K562 (cell line): ENCODE measurements around the gene CARMIL1. TPM values are rescaled to one million over a fixed set of nuclear protein-coding genes. Genes with fewer than 3 reads are reported as not detected.

Experiments
- ATAC-seq: fragments of 200-7000 bp; cut with Tn5 transposase; 3 replicates; pipeline ENCODE4 v1.9.1; 2020; ENCODE audit warnings: moderate library complexity
- BruUV-seq: library from RNA; stranded (reverse); fragments of 400-500 nt; replicated peaks from 2 replicates; lab custom pipeline; 2021; lab: Mats Ljungman, UMichigan
- CTCF ChIA-PET: fragments of 300-600 bp; formaldehyde crosslinking; extraction: SDS; loops from one replicate; lab custom pipeline; 2021; ENCODE audit warnings: low intra/inter-chr PET ratio; lab: Yijun Ruan, JAX
- POLR2A ChIA-PET: fragments of 300-600, 350-650 bp; sonication (Branson Sonifier 250); formaldehyde crosslinking; extraction: SDS; loops from one replicate; lab custom pipeline; 2021; ENCODE audit warnings: antibody characterized with exemption, inconsistent platforms; lab: Yijun Ruan, JAX
- DNase-seq, 4 experiments: peaks; one replicate each; pipeline versions ENCODE4 v3.0.0 to v3.0.0-alpha.2; 2011 to 2018; ENCODE audit warnings: low spot score in 3 of 4, mixed read lengths in 3 of 4; ENCODE audit errors: extremely low read depth in 1 of 4
- FAIRE-seq: peaks from 2 replicates; lab custom pipeline; 2011; peaks lifted over from hg19 to GRCh38; lab: Jason Lieb, UNC
- H2AFZ ChIP-seq: 2 replicates; pipeline ENCODE4 v1.6.0; 2011; ENCODE audit warnings: low read depth, low read length, control low read depth, inconsistent platforms
- H3K27ac ChIP-seq: fragments of 200-600 bp; 3 replicates; pipeline ENCODE4 v1.8.0; 2011; ENCODE audit warnings: low read depth, mild to moderate bottlenecking, control low read depth, inconsistent platforms, low read length, moderate library complexity, mixed read lengths; ENCODE audit errors: extremely low read depth
- H3K27me3 ChIP-seq, 2 experiments: fragments of 300-600 bp in 1 of 2; 2 replicates in 1 of 2; 3 replicates in 1 of 2; pipeline versions ENCODE4 v1.6.0 to v1.8.0; 2011; ENCODE audit warnings: inconsistent platforms in 2 of 2, low read length in 2 of 2, mild to moderate bottlenecking in 1 of 2, mixed read lengths in 1 of 2, moderate library complexity in 1 of 2; ENCODE audit not compliant: control insufficient read depth in 2 of 2, insufficient read depth in 2 of 2
- H3K36me3 ChIP-seq: fragments of 300-600 bp; 3 replicates; pipeline ENCODE4 v1.8.0; 2011; ENCODE audit warnings: mild to moderate bottlenecking, low read length, inconsistent platforms; ENCODE audit not compliant: control insufficient read depth, insufficient read depth
- H3K4me1 ChIP-seq, 2 experiments: fragments of 200-600 bp in 1 of 2; replicated peaks in 1 of 2; 2 replicates in 1 of 2; 3 replicates in 1 of 2; pipeline versions ENCODE4 v1.5.1 to v1.8.0; 2011; ENCODE audit warnings: inconsistent platforms in 2 of 2, low read length in 2 of 2, mild to moderate bottlenecking in 1 of 2, mixed read lengths in 1 of 2, moderate library complexity in 1 of 2; ENCODE audit not compliant: control insufficient read depth in 2 of 2, insufficient read depth in 2 of 2
- H3K4me2 ChIP-seq: 2 replicates; pipeline ENCODE4 v1.6.1; 2011; ENCODE audit warnings: low read length, control low read depth, inconsistent platforms, mixed read lengths; ENCODE audit not compliant: insufficient read depth
- H3K4me3 ChIP-seq: fragments of 200-600 bp; sonication (generic), shearing (Covaris generic); 2 replicates; pipeline ENCODE4 v1.5.1; 2016; ENCODE audit warnings: control low read depth, inconsistent platforms
- H3K79me2 ChIP-seq: fragments of 200-600 bp; 3 replicates; pipeline ENCODE4 v1.8.0; 2011; ENCODE audit warnings: low read length, inconsistent platforms; ENCODE audit not compliant: control insufficient read depth, insufficient read depth
- H3K9ac ChIP-seq, 2 experiments: 2 replicates each; pipeline versions ENCODE4 v1.6.0 to v1.6.1; 2011; ENCODE audit warnings: low read depth in 2 of 2, low read length in 2 of 2, control low read depth in 1 of 2, inconsistent platforms in 1 of 2, mild to moderate bottlenecking in 1 of 2, mixed read lengths in 1 of 2; ENCODE audit not compliant: insufficient read depth in 1 of 2
- H3K9me1 ChIP-seq: one replicate; pipeline ENCODE4 v1.6.0; 2011; ENCODE audit warnings: inconsistent platforms, mild to moderate bottlenecking, low read length, moderate library complexity; ENCODE audit not compliant: control insufficient read depth, insufficient read depth
- H3K9me3 ChIP-seq: replicated peaks from 2 replicates; pipeline ENCODE4 v1.5.1; 2011; ENCODE audit warnings: low read depth, low read length, inconsistent platforms; ENCODE audit not compliant: control insufficient read depth, insufficient read depth
- H4K20me1 ChIP-seq: replicated peaks from 2 replicates; pipeline ENCODE4 v1.6.1; 2011; ENCODE audit warnings: low read length, inconsistent platforms, mixed read lengths; ENCODE audit not compliant: control insufficient read depth, insufficient read depth
- DLX4 ChIP-seq: fragments of 250-450 bp; sonication (Bioruptor Pico); IDR thresholded peaks from 2 replicates; pipeline ENCODE4 v1.6.1; 2021; ENCODE audit warnings: mild to moderate bottlenecking
- ELF4 ChIP-seq: fragments of 450-650 bp; formaldehyde crosslinking; IDR thresholded peaks from 2 replicates; pipeline ENCODE4 v1.4.0; 2022; ENCODE audit warnings: missing genetic modification characterization
- FOXP1 ChIP-seq: sonication (generic); formaldehyde crosslinking; IDR thresholded peaks from 2 replicates; pipeline ENCODE4 v1.8.0; 2022; ENCODE audit warnings: mild to moderate bottlenecking, missing genetic modification reagents
- IRF2 ChIP-seq: sonication (generic); formaldehyde crosslinking; IDR thresholded peaks from 2 replicates; pipeline ENCODE4 v1.8.1; 2022; ENCODE audit warnings: mild to moderate bottlenecking, missing genetic modification reagents
- MTA1 ChIP-seq: fragments of 450-650 bp; IDR thresholded peaks from 2 replicates; pipeline ENCODE4 v1.6.1; 2017; ENCODE audit warnings: borderline replicate concordance
- TAF9B ChIP-seq: fragments of 450-650 bp; IDR thresholded peaks from 2 replicates; pipeline ENCODE4 v1.6.1; 2018; ENCODE audit warnings: mild to moderate bottlenecking; ENCODE audit not compliant: partially characterized antibody
- VEZF1 ChIP-seq: fragments of 200-800 bp; sonication (Bioruptor generic); IDR thresholded peaks from 2 replicates; pipeline ENCODE4 v1.6.1; 2017; ENCODE audit warnings: missing genetic modification characterization, missing compliant biosample characterization
- ZBTB12 ChIP-seq: fragments of 250-450 bp; sonication (Bioruptor Pico); IDR thresholded peaks from 2 replicates; pipeline ENCODE4 v1.4.0; 2020
- ZNF436 ChIP-seq: fragments of 250-450, 450-650 bp; sonication (Bioruptor Pico); formaldehyde crosslinking; IDR thresholded peaks from 2 replicates; pipeline ENCODE4 v1.7.0; 2020; ENCODE audit warnings: mild to moderate bottlenecking
- ZNF444 ChIP-seq: fragments of 250-450 bp; sonication (Bioruptor Pico); IDR thresholded peaks from 2 replicates; pipeline ENCODE4 v1.4.0; 2020; ENCODE audit warnings: mild to moderate bottlenecking, moderate library complexity
- ZNF609 ChIP-seq: sonication (generic); formaldehyde crosslinking; IDR thresholded peaks from 2 replicates; pipeline ENCODE4 v1.8.1; 2023; ENCODE audit warnings: missing genetic modification reagents, mild to moderate bottlenecking, borderline replicate concordance
- ZNF644 ChIP-seq: fragments of 200-800 bp; sonication (Bioruptor generic); IDR thresholded peaks from 2 replicates; pipeline ENCODE4 v1.6.1; 2016; ENCODE audit warnings: low read depth, missing genetic modification characterization, missing compliant biosample characterization
- ZNF79 ChIP-seq: fragments of 250-450 bp; sonication (Bioruptor Pico); IDR thresholded peaks from 2 replicates; pipeline ENCODE4 v1.4.0; 2020; ENCODE audit warnings: low read depth, mild to moderate bottlenecking, moderate library complexity
- WGBS: fragments of 100-300 bp; shearing (Covaris generic); methylation state at CpG from one replicate; pipeline ENCODE4 v1.1.6; 2016; ENCODE audit warnings: low coverage, mixed read lengths; ENCODE audit not compliant: insufficient coverage; ENCODE audit errors: missing lambda C conversion rate; 5-methylcytosine and 5-hydroxymethylcytosine counted together
- in situ Hi-C: fragments of 300-500 bp; cut with MboI; formaldehyde crosslinking; loops from 4 replicates; pipeline ENCODE4 v1.15.0; 2018; ENCODE audit warnings: inconsistent platforms, mixed read lengths
- intact Hi-C: fragments of 100-400 bp; cut with micrococcal nuclease; formaldehyde crosslinking; loops from 2 replicates; pipeline ENCODE4 v1.14.2; 2022
- polyA plus RNA-seq, 8 experiments: library from polyadenylated mRNA; depleted of rRNA in 4 of 8; stranded (reverse) in 5 of 8; unstranded in 3 of 8; fragments of >200 nt; fragmentation: Nextera tagmentation in 2 of 8; fragmentation: Illumina TruSeq in 1 of 8; extraction: Ambion mirVana in 2 of 8; extraction: Trizol in 1 of 8; gene quantifications; 2 replicates each; pipeline versions ENCODE4 v1.2.1 to v1.2.3, GENCODE V29; 2011 to 2014; ENCODE audit warnings: inconsistent platforms in 1 of 8, missing spikeins in 1 of 8
- total RNA-seq, 7 experiments: library from RNA; depleted of rRNA in 6 of 7; stranded (reverse); fragments of >200 nt in 6 of 7; fragmentation: Illumina TruSeq in 2 of 7; extraction: Trizol in 2 of 7; gene quantifications; 2 replicates each; pipeline versions ENCODE4 v1.2.1 to v1.2.3, GENCODE V29; 2011 to 2021; ENCODE audit warnings: low replicate concordance in 1 of 7
- TF ChIP-seq, protein P1 (sequence below): sonication (generic); formaldehyde crosslinking; IDR thresholded peaks from 2 replicates; pipeline ENCODE4 v1.9.0; 2022; ENCODE audit warnings: mild to moderate bottlenecking, missing genetic modification reagents

CARMIL1 gene
- total and polyA plus RNA-seq, 9 of the 15 experiments (the other 6 are each of a cell fraction or from before 2014, with no cell fraction given), result 0.04 to 0.32 (median 0.10) TPM; not detected in 1

GRCh38 chr6:25478973-25479372 lies 199.8 kb downstream of the CARMIL1 start:
- H3K27me3 ChIP-seq, result no peaks in the 10 kb centered on the region; a peak in 2 of 5 replicates
- in situ Hi-C loops, result no loop called here
- H3K4me1 ChIP-seq, result no peaks in the 10 kb centered on the region
- H3K4me3 ChIP-seq, result no peak overlapping the region
- DNase-seq, result no peak
- H3K36me3 ChIP-seq, result no peaks in the 10 kb centered on the region
- H3K4me2 ChIP-seq, result no peak overlapping the region
- H3K79me2 ChIP-seq, result no peaks in the 10 kb centered on the region
- no peaks in the 10 kb centered on the region for H3K9me3 ChIP-seq
- no peak overlapping the region for H3K9ac ChIP-seq
- BruUV-seq, result no TSS peak
- no peak overlapping the region for H2AFZ ChIP-seq
- intact Hi-C loops, result no loop called here
- 0% methylated on average over 1 of the region's 1 CpG for WGBS
- H4K20me1 ChIP-seq, result no peaks in the 10 kb centered on the region
- CTCF ChIA-PET, result no interaction called here
- ATAC-seq, result peak; percentile 31; the same call in 1 of the 3 replicates
- H3K27ac ChIP-seq, result no peak overlapping the region
- TF ChIP-seq TAF9B, result no peak
- TF ChIP-seq ZNF436 (CRISPR knock-in tag), result no peak
- no peak for TF ChIP-seq MTA1
- TF ChIP-seq IRF2 (CRISPR knock-in tag), result no peak
- TF ChIP-seq ZNF79, result no peak
- TF ChIP-seq VEZF1, result no peak
- no peak for TF ChIP-seq ELF4
- TF ChIP-seq FOXP1, result no peak
- TF ChIP-seq ZNF609 (CRISPR knock-in tag), result no peak
- TF ChIP-seq ZNF644 (tag), result no peak
- TF ChIP-seq, protein P1, sequence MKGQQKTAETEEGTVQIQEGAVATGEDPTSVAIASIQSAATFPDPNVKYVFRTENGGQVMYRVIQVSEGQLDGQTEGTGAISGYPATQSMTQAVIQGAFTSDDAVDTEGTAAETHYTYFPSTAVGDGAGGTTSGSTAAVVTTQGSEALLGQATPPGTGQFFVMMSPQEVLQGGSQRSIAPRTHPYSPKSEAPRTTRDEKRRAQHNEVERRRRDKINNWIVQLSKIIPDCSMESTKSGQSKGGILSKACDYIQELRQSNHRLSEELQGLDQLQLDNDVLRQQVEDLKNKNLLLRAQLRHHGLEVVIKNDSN (CRISPR knock-in tag), result no peak
- no peak for TF ChIP-seq ZBTB12 (CRISPR knock-in tag)
- TF ChIP-seq ZNF444, result no peak
- no peak for TF ChIP-seq DLX4 (CRISPR knock-in tag)
- FAIRE-seq, result peak; percentile 59
- H3K9me1 ChIP-seq, result no peaks in the 10 kb centered on the region
- POLR2A ChIA-PET, result interaction anchor here (1.0 kb wide), 1 partner anchor 11 kb away, joined by 3 read pairs; no protein-coding TSS in a partner anchor
